ENCODE data around the gene FCSK.
A peak's percentile ranks its signal among the peaks of the same experiment; 100 is the strongest.

Gene FCSK

GRCh38 chr16:70428178-70428998 is 26.0 kb upstream of the FCSK start:
- peak overlapping the region; percentile 79 for H3K27ac ChIP-seq
- no peak; the same call in 1 of the 2 replicates for TF ChIP-seq ZFX (IDR thresholded peaks at IDR 0.05)
- no peak for TF ChIP-seq CTCF (conservative IDR thresholded peaks at IDR 0.05)

- H3K27ac ChIP-seq, result peak overlapping the region; percentile 13; the same call in 1 of the 2 replicates
- TF ChIP-seq ZFX (IDR thresholded peaks at IDR 0.05) (peak; percentile 27; the same call in 1 of the 2 replicates), CTCF (conservative IDR thresholded peaks at IDR 0.05) (no peak)
Observed at GRCh38 chr16:70429888-70430666, 24.3 kb upstream of the FCSK start.

GRCh38 chr16:70430667-70431536 is 23.5 kb upstream of the FCSK start:
- no peak for TF ChIP-seq CTCF (conservative IDR thresholded peaks at IDR 0.05)
- no peak for TF ChIP-seq ZFX (IDR thresholded peaks at IDR 0.05)
- peak overlapping the region; percentile 13; the same call in 1 of the 2 replicates for H3K27ac ChIP-seq

GRCh38 chr16:70432356-70432722 is 22.1 kb upstream of the FCSK start:
- no peak overlapping the region for H3K27ac ChIP-seq
- TF ChIP-seq ZFX (IDR thresholded peaks at IDR 0.05) (no peak), CTCF (conservative IDR thresholded peaks at IDR 0.05) (no peak)

GRCh38 chr16:70432723-70433457 is 21.5 kb upstream of the FCSK start:
- TF ChIP-seq ZFX (IDR thresholded peaks at IDR 0.05) (no peak), CTCF (conservative IDR thresholded peaks at IDR 0.05) (no peak)
- no peak overlapping the region for H3K27ac ChIP-seq

GRCh38 chr16:70433458-70434103 is 20.8 kb upstream of the FCSK start:
- H3K27ac ChIP-seq, result no peak overlapping the region
- TF ChIP-seq ZFX (IDR thresholded peaks at IDR 0.05) (no peak), CTCF (conservative IDR thresholded peaks at IDR 0.05) (no peak)

Data from C4-2B (cell line).